ENCODE results near the gene OSBP2. TPM values are rescaled to one million over a fixed set of nuclear protein-coding genes. Genes with fewer than 3 reads are reported as not detected.

OSBP2 gene
- total RNA-seq, 2 donors from 2014 or later: 6.8 to 11.1 TPM

DNA sequence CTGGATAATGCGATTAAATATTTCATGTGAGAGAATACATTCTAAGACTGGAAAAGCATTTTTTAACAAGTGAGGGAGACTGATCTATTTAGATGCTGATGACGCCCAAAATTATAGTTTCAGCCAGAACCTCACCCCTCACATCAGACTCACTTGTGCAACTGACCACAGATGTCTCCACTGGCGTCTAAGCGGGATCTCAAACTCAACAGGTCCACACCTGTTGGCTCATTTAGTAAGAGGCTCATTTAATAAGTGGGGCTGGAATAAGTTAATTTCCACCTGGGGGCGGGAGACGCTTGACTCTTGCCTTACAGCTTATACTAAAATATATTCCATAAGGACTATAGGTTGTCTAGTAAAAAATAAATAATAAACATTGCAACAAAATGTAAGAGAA lies 226.4 kb downstream of the OSBP2 start:
- TF ChIP-seq, protein P1, sequence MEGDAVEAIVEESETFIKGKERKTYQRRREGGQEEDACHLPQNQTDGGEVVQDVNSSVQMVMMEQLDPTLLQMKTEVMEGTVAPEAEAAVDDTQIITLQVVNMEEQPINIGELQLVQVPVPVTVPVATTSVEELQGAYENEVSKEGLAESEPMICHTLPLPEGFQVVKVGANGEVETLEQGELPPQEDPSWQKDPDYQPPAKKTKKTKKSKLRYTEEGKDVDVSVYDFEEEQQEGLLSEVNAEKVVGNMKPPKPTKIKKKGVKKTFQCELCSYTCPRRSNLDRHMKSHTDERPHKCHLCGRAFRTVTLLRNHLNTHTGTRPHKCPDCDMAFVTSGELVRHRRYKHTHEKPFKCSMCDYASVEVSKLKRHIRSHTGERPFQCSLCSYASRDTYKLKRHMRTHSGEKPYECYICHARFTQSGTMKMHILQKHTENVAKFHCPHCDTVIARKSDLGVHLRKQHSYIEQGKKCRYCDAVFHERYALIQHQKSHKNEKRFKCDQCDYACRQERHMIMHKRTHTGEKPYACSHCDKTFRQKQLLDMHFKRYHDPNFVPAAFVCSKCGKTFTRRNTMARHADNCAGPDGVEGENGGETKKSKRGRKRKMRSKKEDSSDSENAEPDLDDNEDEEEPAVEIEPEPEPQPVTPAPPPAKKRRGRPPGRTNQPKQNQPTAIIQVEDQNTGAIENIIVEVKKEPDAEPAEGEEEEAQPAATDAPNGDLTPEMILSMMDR (conservative IDR thresholded peaks at IDR 0.05): no peak
- DNase-seq: no peak
- H3K4me3 Mint-ChIP-seq: no peak overlapping the region

DNA sequence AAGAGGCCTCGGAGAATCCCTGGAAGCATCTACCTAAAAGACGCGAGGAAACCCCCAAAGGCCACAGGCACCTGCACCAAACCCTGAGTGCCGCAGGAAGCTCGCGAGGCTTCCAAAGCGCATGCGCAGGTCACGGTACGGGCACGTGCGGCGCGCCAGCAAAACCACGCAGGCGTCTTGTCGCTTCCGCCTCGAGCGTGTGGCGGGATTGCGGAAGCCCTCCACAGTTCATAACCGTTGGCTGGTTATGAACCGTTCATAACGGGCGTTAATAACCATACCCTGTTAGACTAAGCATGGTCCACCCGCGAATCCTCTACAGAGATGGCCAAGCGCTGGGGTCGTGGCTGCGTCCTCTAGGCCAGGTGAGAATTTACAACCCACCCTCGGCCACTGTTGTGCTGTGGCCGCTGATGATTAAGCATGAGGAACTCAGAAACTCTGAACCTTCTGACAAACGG lies 227.5 kb downstream of the OSBP2 start:
- Mint-ChIP-seq H3K9me3 (no peaks in the 10 kb centered on the region), H3K27me3 (ENCODE audit: insufficient read depth) (no peaks in the 10 kb centered on the region), H3K36me3 (ENCODE audit: low read depth) (peaks cover 27% of the 10 kb centered on the region), H3K4me3 (no peak overlapping the region), H3K4me1 (no peaks in the 10 kb centered on the region), H3K27ac (no peak overlapping the region)
- no peak for DNase-seq
- TF ChIP-seq, protein P1 (conservative IDR thresholded peaks at IDR 0.05): no peak
- WGBS, 2 experiments (ENCODE audit: insufficient coverage in 1 of 2, insufficient read length in 1 of 2): 94 to 96% methylated on average over 30 to 34 of the region's 34 CpGs
- H3K4me3 ChIP-seq (ENCODE audit: low read length): no peak overlapping the region
- H3K27me3 ChIP-seq (ENCODE audit: control insufficient read depth, insufficient read depth, low read length, poor library complexity, severe bottlenecking): no peaks in the 10 kb centered on the region
- no peak overlapping the region for H3K9ac ChIP-seq (ENCODE audit: extremely low read depth, low read length, poor library complexity, severe bottlenecking)
- peaks cover 26% of the 10 kb centered on the region for H3K36me3 ChIP-seq (ENCODE audit: control insufficient read depth, insufficient read depth, low read length)
- no peaks in the 10 kb centered on the region for H3K9me3 ChIP-seq (ENCODE audit: control insufficient read depth, low read length)
- H3K27ac ChIP-seq (ENCODE audit: low read depth, low read length): no peak overlapping the region
- H3K4me1 ChIP-seq (ENCODE audit: control insufficient read depth, insufficient read depth, low read length): no peaks in the 10 kb centered on the region

More for the DNA sequence above, 226.4 kb downstream of the OSBP2 start:
- H3K9me3 Mint-ChIP-seq: no peaks in the 10 kb centered on the region
- no peak overlapping the region for H3K9ac ChIP-seq (ENCODE audit: extremely low read depth, low read length, poor library complexity, severe bottlenecking)
- H3K4me1 Mint-ChIP-seq: no peaks in the 10 kb centered on the region
- H3K27me3 Mint-ChIP-seq (ENCODE audit: insufficient read depth): no peaks in the 10 kb centered on the region
- peaks cover 22% of the 10 kb centered on the region for H3K36me3 Mint-ChIP-seq (ENCODE audit: low read depth)
- H3K27ac ChIP-seq (ENCODE audit: low read depth, low read length): no peak overlapping the region
- H3K4me1 ChIP-seq (ENCODE audit: control insufficient read depth, insufficient read depth, low read length): no peaks in the 10 kb centered on the region
- peaks cover 18% of the 10 kb centered on the region for H3K36me3 ChIP-seq (ENCODE audit: control insufficient read depth, insufficient read depth, low read length)
- no peaks in the 10 kb centered on the region for H3K9me3 ChIP-seq (ENCODE audit: control insufficient read depth, low read length)
- no peak overlapping the region for H3K27ac Mint-ChIP-seq
- H3K4me3 ChIP-seq (ENCODE audit: low read length): no peak overlapping the region
- WGBS, 2 experiments (ENCODE audit: insufficient coverage in 1 of 2, insufficient read length in 1 of 2): 89 to 93% methylated on average over 3 to 4 of the region's 6 CpGs
- no peaks in the 10 kb centered on the region for H3K27me3 ChIP-seq (ENCODE audit: control insufficient read depth, insufficient read depth, low read length, poor library complexity, severe bottlenecking)

DNA sequence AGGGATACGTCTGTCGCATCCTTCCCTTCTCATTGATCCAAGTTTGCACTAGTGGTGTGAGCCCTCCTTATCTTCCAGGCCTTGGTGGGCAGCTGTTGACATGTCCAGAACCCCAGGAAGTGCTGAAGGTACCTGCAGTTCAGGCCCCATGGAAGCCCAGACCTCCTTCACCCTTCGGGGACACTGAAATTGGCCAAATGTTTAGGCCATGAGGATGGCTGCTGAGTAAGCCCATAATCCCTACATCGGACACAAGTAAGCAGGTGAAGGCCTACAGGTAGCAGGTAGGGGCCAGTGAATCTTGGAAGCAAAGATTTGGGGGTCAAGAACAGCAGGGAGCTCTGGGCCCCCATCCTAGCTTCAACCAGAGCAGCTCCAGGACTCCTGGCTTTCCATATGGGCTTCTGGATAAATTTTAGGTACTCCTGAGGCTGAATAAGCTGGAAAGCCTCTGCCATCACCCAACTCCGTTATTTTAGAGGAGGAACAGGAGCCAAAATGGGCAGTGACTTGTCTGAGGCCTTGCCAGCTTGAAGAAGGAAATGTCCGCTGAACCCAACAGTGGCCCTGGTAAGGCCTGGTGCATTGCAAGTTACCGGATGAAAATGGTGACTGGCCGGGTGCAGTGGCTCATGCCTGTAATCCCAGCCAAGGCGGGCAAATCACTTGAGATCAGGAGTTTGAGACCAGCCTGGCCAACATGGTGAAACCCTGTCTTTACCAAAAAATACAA lies 228.7 kb downstream of the OSBP2 start:
- H3K9ac ChIP-seq (ENCODE audit: extremely low read depth, low read length, poor library complexity, severe bottlenecking): no peak overlapping the region
- H3K27me3 Mint-ChIP-seq (ENCODE audit: insufficient read depth): no peaks in the 10 kb centered on the region
- H3K27ac Mint-ChIP-seq: no peak overlapping the region
- no peak for DNase-seq
- H3K4me1 Mint-ChIP-seq: no peaks in the 10 kb centered on the region
- H3K4me1 ChIP-seq (ENCODE audit: control insufficient read depth, insufficient read depth, low read length): no peaks in the 10 kb centered on the region
- H3K27ac ChIP-seq (ENCODE audit: low read depth, low read length): no peak overlapping the region
- H3K36me3 Mint-ChIP-seq (ENCODE audit: low read depth): peaks cover 38% of the 10 kb centered on the region
- peaks cover 33% of the 10 kb centered on the region for H3K36me3 ChIP-seq (ENCODE audit: control insufficient read depth, insufficient read depth, low read length)
- no peaks in the 10 kb centered on the region for H3K9me3 ChIP-seq (ENCODE audit: control insufficient read depth, low read length)
- WGBS, 2 experiments (ENCODE audit: insufficient coverage in 1 of 2, insufficient read length in 1 of 2): 95% methylated on average over 8 of the region's 9 CpGs
- no peak overlapping the region for H3K4me3 ChIP-seq (ENCODE audit: low read length)
- H3K4me3 Mint-ChIP-seq: no peak overlapping the region
- H3K27me3 ChIP-seq (ENCODE audit: control insufficient read depth, insufficient read depth, low read length, poor library complexity, severe bottlenecking): no peaks in the 10 kb centered on the region
- H3K9me3 Mint-ChIP-seq: no peaks in the 10 kb centered on the region
- TF ChIP-seq, protein P1 (conservative IDR thresholded peaks at IDR 0.05): no peak
